Heart right ventricle (tissue), 16 donors: Measurements from ENCODE around the gene PTRHD1. TPM values are rescaled to one million over a fixed set of nuclear protein-coding genes. Genes with fewer than 3 reads are reported as not detected.
"Not testable (repeated sequence)": the region's sequence is repeated elsewhere in the genome, so short reads cannot be mapped to it uniquely, and the experiment has no call there.

ENCODE experiments used
- ATAC-seq, 8 donors: fragments of 200-7000 bp; cut with Tn5 transposase; one replicate each; pipeline ENCODE4 v1.9.1; 2020; ENCODE audit warnings: mild to moderate bottlenecking in 8 of 8, moderate library complexity in 8 of 8, moderate number of reproducible peaks in 1 of 8
- DNase-seq, 2 donors: peaks; one replicate each; pipeline ENCODE4 v3.0.0-alpha.2; 2020
- H3K27ac ChIP-seq, 10 donors: fragments of 200-600 bp; sonication (generic) in 2 of 10; one replicate each; pipeline versions ENCODE4 v1.5.0 to v1.8.0; 2020 to 2022; ENCODE audit warnings: mild to moderate bottlenecking in 3 of 10
- H3K27me3 ChIP-seq, 7 donors: fragments of 200-600 bp; one replicate each; pipeline ENCODE4 v1.8.0; 2021 to 2022; ENCODE audit warnings: mild to moderate bottlenecking in 2 of 7
- H3K36me3 ChIP-seq, 9 donors: fragments of 200-600 bp; sonication (generic) in 1 of 9; one replicate each; pipeline versions ENCODE4 v1.5.0 to v1.8.0; 2020 to 2022; ENCODE audit warnings: mild to moderate bottlenecking in 2 of 9
- H3K4me1 ChIP-seq, 9 donors: fragments of 200-600 bp; sonication (generic) in 1 of 9; one replicate each; pipeline versions ENCODE4 v1.5.0 to v1.8.0; 2020 to 2022; ENCODE audit warnings: mild to moderate bottlenecking in 4 of 9
- H3K4me3 ChIP-seq, 10 donors: fragments of 200-600 bp; sonication (generic) in 2 of 10; one replicate each; pipeline versions ENCODE4 v1.5.0 to v1.8.0; 2020 to 2022; ENCODE audit warnings: mild to moderate bottlenecking in 7 of 10, moderate library complexity in 2 of 10
- H3K9me3 ChIP-seq, 11 donors: fragments of 200-600 bp in 10 of 11; sonication (generic) in 2 of 11; one replicate each; pipeline versions ENCODE4 v1.5.0 to v1.8.0; 2013 to 2022; ENCODE audit warnings: mild to moderate bottlenecking in 2 of 11, control low read depth in 1 of 11, moderate library complexity in 1 of 11
- WGBS, 2 donors: extraction: QIAGEN DNeasy Blood & Tissue Kit; methylation state at CpG; one replicate each; pipeline ENCODE4 v1.1.7; 2013; ENCODE audit warnings: inconsistent platforms in 1 of 2; 5-methylcytosine and 5-hydroxymethylcytosine counted together
- intact Hi-C, 10 donors: fragments of 100-400 bp; cut with DNase I; formaldehyde crosslinking; loops; one replicate each; pipeline versions ENCODE4 v1.11.1 to v1.14.2; 2022
- polyA plus RNA-seq, 2 donors: library from polyadenylated mRNA; stranded (reverse); fragments of 200-250 nt; gene quantifications; one replicate each; pipeline ENCODE4 v1.2.3, GENCODE V29; 2013
- total RNA-seq, 10 donors: library from RNA; stranded (reverse); fragmentation: NEBNext Ultra II Directional in 3 of 10; extraction: Animal tissue kit (Norgen Biotek cat#: 25700) in 3 of 10; gene quantifications; one replicate each; pipeline versions ENCODE4 v1.2.1 to v1.2.4, GENCODE V29; 2021 to 2023
- TF ChIP-seq, protein P1 (sequence below), 9 donors: fragments of 200-600 bp; sonication (generic) in 2 of 9; IDR thresholded peaks; one replicate each; pipeline versions ENCODE4 v1.5.0 to v1.8.0; 2021 to 2022; ENCODE audit warnings: antibody characterized with exemption in 9 of 9, mild to moderate bottlenecking in 5 of 9, moderate library complexity in 1 of 9
- donor health status: Arrhythmogenic right ventricular cardiomyopathy.
- donor health status: ischemic (EF 13 %, LVEDD 7.1; RV severe dilation, severe dysfunction).
- donor health status: healthy with polysubstance abuse.
- donor health status: DM: no; HTN: yes; CAD: no.
- donor health status: DM: no; HTN: no; CAD: no.
- donor health status: ischemic (EF 25% LVEDD 6.9; RV normal size, moderate dysfunction).
- donor health status: ischemic (EF 25% LVEDD 5.7; RV mildly dilated, moderate dysfunction).
- donor health status: healthy.
- donor health status: DM: yes; HTN: yes; CAD: no.
- donor health status: Ischemic cardiomyopathy.
- donor health status: ischemic (EF 35%, LVEDD 5.7; RV mildly dilated, moderate dysfunction).
- donor health status: nonischemic (EF 11% LVEDD 7.7; RV severe dilation, severe dysfunction).
- donor health status: DM: yes; HTN: yes; CAD: no.
- donor health status: PGD.
- donor health status: ischemic (EF 29% LVEDD 5.4; RV normal size, mild dysfunction).
- donor health status: nonischemic (EF 23%, LVEDD 6.1; RV moderate dilation, normal function).

The PTRHD1 gene
- total and polyA plus RNA-seq, 12 donors, result 19.6 to 38.8 (median 31.4) TPM

GRCh38 chr2:24836706-24837105, 43.5 kb upstream of the PTRHD1 start:
- no peak for ATAC-seq
- Histone ChIP-seq H3K4me1 (peaks cover 0 to 5% (median 0%) of the 10 kb centered on the region in 9 donors), H3K27me3 (no peaks in the 10 kb centered on the region), H3K4me3 (no peak overlapping the region), H3K27ac (no peak overlapping the region), H3K9me3 (no peaks in the 10 kb centered on the region), H3K36me3 (peaks cover 0 to 75% (median 0%) of the 10 kb centered on the region in 9 donors)
- no peak for DNase-seq
- 94% methylated on average over 9 of the region's 9 CpGs for WGBS, 2 donors
- TF ChIP-seq, protein P1, sequence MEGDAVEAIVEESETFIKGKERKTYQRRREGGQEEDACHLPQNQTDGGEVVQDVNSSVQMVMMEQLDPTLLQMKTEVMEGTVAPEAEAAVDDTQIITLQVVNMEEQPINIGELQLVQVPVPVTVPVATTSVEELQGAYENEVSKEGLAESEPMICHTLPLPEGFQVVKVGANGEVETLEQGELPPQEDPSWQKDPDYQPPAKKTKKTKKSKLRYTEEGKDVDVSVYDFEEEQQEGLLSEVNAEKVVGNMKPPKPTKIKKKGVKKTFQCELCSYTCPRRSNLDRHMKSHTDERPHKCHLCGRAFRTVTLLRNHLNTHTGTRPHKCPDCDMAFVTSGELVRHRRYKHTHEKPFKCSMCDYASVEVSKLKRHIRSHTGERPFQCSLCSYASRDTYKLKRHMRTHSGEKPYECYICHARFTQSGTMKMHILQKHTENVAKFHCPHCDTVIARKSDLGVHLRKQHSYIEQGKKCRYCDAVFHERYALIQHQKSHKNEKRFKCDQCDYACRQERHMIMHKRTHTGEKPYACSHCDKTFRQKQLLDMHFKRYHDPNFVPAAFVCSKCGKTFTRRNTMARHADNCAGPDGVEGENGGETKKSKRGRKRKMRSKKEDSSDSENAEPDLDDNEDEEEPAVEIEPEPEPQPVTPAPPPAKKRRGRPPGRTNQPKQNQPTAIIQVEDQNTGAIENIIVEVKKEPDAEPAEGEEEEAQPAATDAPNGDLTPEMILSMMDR (IDR thresholded peaks at IDR 0.05), result no peak
- intact Hi-C loops, result no loop called here

- H3K36me3 ChIP-seq, result peaks cover 0 to 74% (median 0%) of the 10 kb centered on the region in 9 donors
- TF ChIP-seq, protein P1 (IDR thresholded peaks at IDR 0.05), result no peak
- 88 to 95% methylated on average over 8 of the region's 8 CpGs for WGBS, 2 donors
- ATAC-seq, result no peak
- H3K27me3 ChIP-seq, result no peaks in the 10 kb centered on the region
- H3K27ac ChIP-seq, result no peak overlapping the region
- DNase-seq, result no peak
- peaks cover 0 to 5% (median 0%) of the 10 kb centered on the region in 9 donors for H3K4me1 ChIP-seq
- intact Hi-C loops, result no loop called here
- H3K9me3 ChIP-seq, result no peaks in the 10 kb centered on the region
- H3K4me3 ChIP-seq, result no peak overlapping the region
These were observed 43.0 kb upstream of the PTRHD1 start for GRCh38 chr2:24836206-24836605.

DNA sequence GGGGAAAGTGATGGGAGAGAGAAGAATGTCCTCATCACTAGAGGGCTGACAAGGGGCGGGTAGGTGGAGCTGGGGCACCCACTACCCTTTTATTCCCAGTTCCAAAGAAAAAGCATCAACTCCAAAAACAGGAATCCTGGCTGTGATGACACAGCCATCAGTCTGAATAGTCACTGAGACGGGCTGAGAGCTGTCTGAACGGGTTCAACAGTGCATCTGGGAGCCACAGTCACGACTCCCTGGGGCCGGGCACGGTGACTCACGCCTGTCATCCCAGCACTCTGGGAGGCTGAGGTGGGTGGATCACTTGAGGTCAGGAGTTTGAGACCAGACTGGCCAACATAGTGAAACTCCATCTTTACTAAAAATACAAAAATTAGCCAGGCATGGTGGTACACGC, 42.2 kb upstream of the PTRHD1 start:
- H3K36me3 ChIP-seq, result peaks cover 0 to 74% (median 0%) of the 10 kb centered on the region in 9 donors

GRCh38 chr2:24834733-24835395, 41.7 kb upstream of the PTRHD1 start:
- ATAC-seq (no peak), DNase-seq (no peak)
- H3K27ac ChIP-seq, result no peak overlapping the region
- no peaks in the 10 kb centered on the region for H3K9me3 ChIP-seq
- intact Hi-C loops, result no loop called here
- peaks cover 0 to 5% (median 0%) of the 10 kb centered on the region in 9 donors for H3K4me1 ChIP-seq
- H3K36me3 ChIP-seq, result peaks cover 0 to 70% (median 0%) of the 10 kb centered on the region in 9 donors
- H3K27me3 ChIP-seq, result no peaks in the 10 kb centered on the region
- TF ChIP-seq, protein P1 (IDR thresholded peaks at IDR 0.05), result no peak
- H3K4me3 ChIP-seq, result no peak overlapping the region
- 95 to 96% methylated on average over 20 of the region's 20 CpGs for WGBS, 2 donors

More for the DNA sequence above, 42.2 kb upstream of the PTRHD1 start:
- 94% methylated on average over 8 of the region's 8 CpGs for WGBS, 2 donors
- ATAC-seq, H3K4me1 ChIP-seq, H3K9me3 ChIP-seq, DNase-seq, H3K27me3 ChIP-seq, intact Hi-C loops, H3K4me3 ChIP-seq, H3K27ac ChIP-seq: not testable (repeated sequence)
